K562 (cell line): ENCODE results near the gene CSF1. TPM values are rescaled to one million over a fixed set of nuclear protein-coding genes. Genes with fewer than 3 reads are reported as not detected.
A peak's percentile ranks its signal among the peaks of the same experiment; 100 is the strongest.

Experiments
- BCL6 ChIP-seq: fragments of 250-450 bp; sonication (Bioruptor Pico); IDR thresholded peaks from 2 replicates; pipeline ENCODE4 v1.4.0; 2020
- CBFA2T2 ChIP-seq: fragments of 450-650 bp; conservative IDR thresholded peaks from 2 replicates; pipeline ENCODE4 v1.6.1; 2017; ENCODE audit warnings: mild to moderate bottlenecking
- CBX5 ChIP-seq: IDR thresholded peaks from 2 replicates; pipeline ENCODE4 v1.6.1; 2014; ENCODE audit warnings: low read depth, borderline replicate concordance
- EHMT2 ChIP-seq: fragments of 450-650 bp; IDR thresholded peaks from 2 replicates; pipeline ENCODE4 v1.6.1; 2018; ENCODE audit warnings: antibody characterized with exemption
- ERF ChIP-seq: fragments of 450-650 bp; formaldehyde crosslinking; IDR thresholded peaks from 2 replicates; pipeline ENCODE4 v1.4.0; 2020; ENCODE audit warnings: mild to moderate bottlenecking, mixed read lengths
- HIVEP1 ChIP-seq: fragments of 250-450 bp; sonication (Bioruptor Pico); IDR thresholded peaks from 2 replicates; pipeline ENCODE4 v1.4.0; 2020; ENCODE audit warnings: mild to moderate bottlenecking
- KAT2B ChIP-seq: IDR thresholded peaks from one replicate; pipeline ENCODE4 v1.6.1; 2012; ENCODE audit warnings: low read depth, mild to moderate bottlenecking, control low read depth, inconsistent platforms, low read length, moderate library complexity
- NR3C1 ChIP-seq: sonication (generic); formaldehyde crosslinking; IDR thresholded peaks from 2 replicates; pipeline ENCODE4 v1.8.1; 2022; ENCODE audit warnings: missing genetic modification reagents
- POLR2AphosphoS5 ChIP-seq: IDR thresholded peaks from 2 replicates; pipeline ENCODE4 v1.6.1; 2011; ENCODE audit warnings: mild to moderate bottlenecking, low read depth, low read length, moderate library complexity; ENCODE audit not compliant: control insufficient read depth, insufficient read depth
- RBM17 ChIP-seq: fragments of 200-400 bp; formaldehyde crosslinking; IDR thresholded peaks from 2 replicates; pipeline ENCODE4 v1.6.1; 2017; ENCODE audit warnings: low read depth, mild to moderate bottlenecking, low read length, borderline replicate concordance
- RBM22 ChIP-seq: fragments of 200-400 bp; formaldehyde crosslinking; IDR thresholded peaks from 2 replicates; pipeline ENCODE4 v1.6.1; 2018; ENCODE audit warnings: low read length, low read depth; ENCODE audit not compliant: poor library complexity, severe bottlenecking
- TCFL5 ChIP-seq: fragments of 250-450 bp; sonication (Bioruptor Pico); conservative IDR thresholded peaks from 2 replicates; pipeline ENCODE4 v1.6.1; 2021; ENCODE audit warnings: mild to moderate bottlenecking, moderate library complexity, matching md5 sums
- XRCC5 ChIP-seq: fragments of 200-400 bp; formaldehyde crosslinking; IDR thresholded peaks from 2 replicates; pipeline ENCODE4 v1.6.1; 2017; ENCODE audit warnings: low read depth, mild to moderate bottlenecking, low read length
- ZNF174 ChIP-seq: fragments of 250-450 bp; sonication (Bioruptor Pico); IDR thresholded peaks from 2 replicates; pipeline ENCODE4 v1.4.0; 2020; ENCODE audit warnings: mild to moderate bottlenecking
- ZNF263 ChIP-seq: sonication (generic); formaldehyde crosslinking; IDR thresholded peaks from 2 replicates; pipeline ENCODE4 v1.8.0; 2022; ENCODE audit warnings: mild to moderate bottlenecking, missing genetic modification reagents, borderline replicate concordance
- ZNF551 ChIP-seq: fragments of 250-450 bp; sonication (Bioruptor Pico); IDR thresholded peaks from 2 replicates; pipeline ENCODE4 v1.5.0; 2021; ENCODE audit warnings: mild to moderate bottlenecking, moderate library complexity
- ZZZ3 ChIP-seq: fragments of 450-650 bp; IDR thresholded peaks from 2 replicates; pipeline ENCODE4 v1.6.1; 2016; ENCODE audit warnings: antibody characterized with exemption, mild to moderate bottlenecking, moderate library complexity
- polyA plus RNA-seq, 8 experiments: library from polyadenylated mRNA; depleted of rRNA in 4 of 8; stranded (reverse) in 5 of 8; unstranded in 3 of 8; fragments of >200 nt; fragmentation: Nextera tagmentation in 2 of 8; fragmentation: Illumina TruSeq in 1 of 8; extraction: Ambion mirVana in 2 of 8; extraction: Trizol in 1 of 8; gene quantifications; 2 replicates each; pipeline versions ENCODE4 v1.2.1 to v1.2.3, GENCODE V29; 2011 to 2014; ENCODE audit warnings: inconsistent platforms in 1 of 8, missing spikeins in 1 of 8
- total RNA-seq, 7 experiments: library from RNA; depleted of rRNA in 6 of 7; stranded (reverse); fragments of >200 nt in 6 of 7; fragmentation: Illumina TruSeq in 2 of 7; extraction: Trizol in 2 of 7; gene quantifications; 2 replicates each; pipeline versions ENCODE4 v1.2.1 to v1.2.3, GENCODE V29; 2011 to 2021; ENCODE audit warnings: low replicate concordance in 1 of 7
- TF ChIP-seq, protein P1 (sequence below): fragments of 150-350 bp; conservative IDR thresholded peaks from 2 replicates; pipeline ENCODE4 v1.6.1; 2014; ENCODE audit warnings: low read length
- TF ChIP-seq, protein P2 (sequence below): sonication (generic); formaldehyde crosslinking; IDR thresholded peaks from 2 replicates; pipeline ENCODE4 v1.8.0; 2022; ENCODE audit warnings: mild to moderate bottlenecking, missing genetic modification reagents
- TF ChIP-seq, protein P3 (sequence below): fragments of 250-450 bp; sonication (Bioruptor Pico); IDR thresholded peaks from 2 replicates; pipeline ENCODE4 v1.5.0; 2021; ENCODE audit warnings: mild to moderate bottlenecking, moderate library complexity

CSF1 gene
- total and polyA plus RNA-seq, 9 of the 15 experiments (the other 6 are each of a cell fraction or from before 2014, with no cell fraction given), result 0.18 to 11.8 (median 2.8) TPM

DNA sequence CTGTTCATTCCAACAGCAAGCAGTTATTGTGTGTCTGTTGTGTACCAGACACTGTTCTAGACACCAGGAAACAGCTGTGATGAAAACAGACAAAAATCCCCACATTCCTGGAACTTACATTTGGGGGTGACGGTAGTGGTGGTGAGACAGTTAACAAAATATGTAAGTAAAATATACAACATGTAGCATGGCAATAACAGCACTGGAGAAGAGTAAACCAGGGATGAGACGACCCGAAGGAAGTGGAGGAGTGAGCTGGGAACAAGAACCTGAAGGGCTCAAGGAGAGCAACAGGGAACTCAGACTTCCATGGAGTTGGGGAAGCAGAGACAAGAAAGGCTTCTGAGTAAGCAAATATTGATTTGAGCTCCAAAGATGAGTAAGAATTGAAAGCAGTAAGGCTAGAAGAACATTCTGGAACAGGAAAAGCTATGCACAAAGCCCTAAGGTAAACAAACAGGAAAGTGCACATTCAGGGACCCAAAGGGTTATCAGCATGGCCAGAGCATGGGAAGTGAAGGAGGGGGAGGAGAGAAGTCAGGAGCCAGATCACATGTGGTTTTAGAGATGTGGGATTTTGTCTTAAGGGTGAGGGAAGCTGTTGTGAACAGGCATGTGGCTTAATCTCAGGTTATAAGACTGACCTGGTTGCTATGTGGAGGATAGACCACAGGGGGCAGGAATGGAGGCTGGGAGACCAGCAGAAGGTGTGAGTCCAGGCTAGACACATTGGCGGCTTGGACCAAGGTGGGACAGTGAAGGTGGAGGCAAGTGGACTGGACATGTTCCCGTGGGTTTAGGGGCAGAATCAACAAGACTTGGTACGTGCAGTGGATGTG, 7.3 kb downstream of the CSF1 start (continued):
- TF ChIP-seq, protein P1, sequence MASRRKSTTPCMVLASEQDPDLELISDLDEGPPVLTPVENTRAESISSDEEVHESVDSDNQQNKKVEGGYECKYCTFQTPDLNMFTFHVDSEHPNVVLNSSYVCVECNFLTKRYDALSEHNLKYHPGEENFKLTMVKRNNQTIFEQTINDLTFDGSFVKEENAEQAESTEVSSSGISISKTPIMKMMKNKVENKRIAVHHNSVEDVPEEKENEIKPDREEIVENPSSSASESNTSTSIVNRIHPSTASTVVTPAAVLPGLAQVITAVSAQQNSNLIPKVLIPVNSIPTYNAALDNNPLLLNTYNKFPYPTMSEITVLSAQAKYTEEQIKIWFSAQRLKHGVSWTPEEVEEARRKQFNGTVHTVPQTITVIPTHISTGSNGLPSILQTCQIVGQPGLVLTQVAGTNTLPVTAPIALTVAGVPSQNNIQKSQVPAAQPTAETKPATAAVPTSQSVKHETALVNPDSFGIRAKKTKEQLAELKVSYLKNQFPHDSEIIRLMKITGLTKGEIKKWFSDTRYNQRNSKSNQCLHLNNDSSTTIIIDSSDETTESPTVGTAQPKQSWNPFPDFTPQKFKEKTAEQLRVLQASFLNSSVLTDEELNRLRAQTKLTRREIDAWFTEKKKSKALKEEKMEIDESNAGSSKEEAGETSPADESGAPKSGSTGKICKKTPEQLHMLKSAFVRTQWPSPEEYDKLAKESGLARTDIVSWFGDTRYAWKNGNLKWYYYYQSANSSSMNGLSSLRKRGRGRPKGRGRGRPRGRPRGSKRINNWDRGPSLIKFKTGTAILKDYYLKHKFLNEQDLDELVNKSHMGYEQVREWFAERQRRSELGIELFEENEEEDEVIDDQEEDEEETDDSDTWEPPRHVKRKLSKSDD, result no peak
- no peak for TF ChIP-seq NR3C1 (CRISPR knock-in tag)
- no peak for TF ChIP-seq XRCC5
- no peak for TF ChIP-seq ZNF174 (CRISPR knock-in tag)
- peak; percentile 33; the same call in 1 of the 2 replicates for TF ChIP-seq ZNF263 (CRISPR knock-in tag)
- peak; percentile 92 for TF ChIP-seq EHMT2
- TF ChIP-seq ERF (CRISPR knock-in tag), result no peak
- no peak for TF ChIP-seq KAT2B
- TF ChIP-seq HIVEP1, result no peak
- TF ChIP-seq RBM22, result no peak
- TF ChIP-seq RBM17, result no peak
- TF ChIP-seq ZNF551, result no peak
- peak; percentile 97 for TF ChIP-seq POLR2AphosphoS5
- TF ChIP-seq BCL6 (CRISPR knock-in tag), result no peak
- TF ChIP-seq, protein P2, sequence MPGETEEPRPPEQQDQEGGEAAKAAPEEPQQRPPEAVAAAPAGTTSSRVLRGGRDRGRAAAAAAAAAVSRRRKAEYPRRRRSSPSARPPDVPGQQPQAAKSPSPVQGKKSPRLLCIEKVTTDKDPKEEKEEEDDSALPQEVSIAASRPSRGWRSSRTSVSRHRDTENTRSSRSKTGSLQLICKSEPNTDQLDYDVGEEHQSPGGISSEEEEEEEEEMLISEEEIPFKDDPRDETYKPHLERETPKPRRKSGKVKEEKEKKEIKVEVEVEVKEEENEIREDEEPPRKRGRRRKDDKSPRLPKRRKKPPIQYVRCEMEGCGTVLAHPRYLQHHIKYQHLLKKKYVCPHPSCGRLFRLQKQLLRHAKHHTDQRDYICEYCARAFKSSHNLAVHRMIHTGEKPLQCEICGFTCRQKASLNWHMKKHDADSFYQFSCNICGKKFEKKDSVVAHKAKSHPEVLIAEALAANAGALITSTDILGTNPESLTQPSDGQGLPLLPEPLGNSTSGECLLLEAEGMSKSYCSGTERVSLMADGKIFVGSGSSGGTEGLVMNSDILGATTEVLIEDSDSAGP (CRISPR knock-in tag), result no peak
- TF ChIP-seq CBX5, result peak; percentile 85; the same call in 1 of the 2 replicates
- TF ChIP-seq CBFA2T2, result peak; percentile 98
- no peak; the same call in 1 of the 2 replicates for TF ChIP-seq TCFL5 (CRISPR knock-in tag)
- TF ChIP-seq, protein P3, sequence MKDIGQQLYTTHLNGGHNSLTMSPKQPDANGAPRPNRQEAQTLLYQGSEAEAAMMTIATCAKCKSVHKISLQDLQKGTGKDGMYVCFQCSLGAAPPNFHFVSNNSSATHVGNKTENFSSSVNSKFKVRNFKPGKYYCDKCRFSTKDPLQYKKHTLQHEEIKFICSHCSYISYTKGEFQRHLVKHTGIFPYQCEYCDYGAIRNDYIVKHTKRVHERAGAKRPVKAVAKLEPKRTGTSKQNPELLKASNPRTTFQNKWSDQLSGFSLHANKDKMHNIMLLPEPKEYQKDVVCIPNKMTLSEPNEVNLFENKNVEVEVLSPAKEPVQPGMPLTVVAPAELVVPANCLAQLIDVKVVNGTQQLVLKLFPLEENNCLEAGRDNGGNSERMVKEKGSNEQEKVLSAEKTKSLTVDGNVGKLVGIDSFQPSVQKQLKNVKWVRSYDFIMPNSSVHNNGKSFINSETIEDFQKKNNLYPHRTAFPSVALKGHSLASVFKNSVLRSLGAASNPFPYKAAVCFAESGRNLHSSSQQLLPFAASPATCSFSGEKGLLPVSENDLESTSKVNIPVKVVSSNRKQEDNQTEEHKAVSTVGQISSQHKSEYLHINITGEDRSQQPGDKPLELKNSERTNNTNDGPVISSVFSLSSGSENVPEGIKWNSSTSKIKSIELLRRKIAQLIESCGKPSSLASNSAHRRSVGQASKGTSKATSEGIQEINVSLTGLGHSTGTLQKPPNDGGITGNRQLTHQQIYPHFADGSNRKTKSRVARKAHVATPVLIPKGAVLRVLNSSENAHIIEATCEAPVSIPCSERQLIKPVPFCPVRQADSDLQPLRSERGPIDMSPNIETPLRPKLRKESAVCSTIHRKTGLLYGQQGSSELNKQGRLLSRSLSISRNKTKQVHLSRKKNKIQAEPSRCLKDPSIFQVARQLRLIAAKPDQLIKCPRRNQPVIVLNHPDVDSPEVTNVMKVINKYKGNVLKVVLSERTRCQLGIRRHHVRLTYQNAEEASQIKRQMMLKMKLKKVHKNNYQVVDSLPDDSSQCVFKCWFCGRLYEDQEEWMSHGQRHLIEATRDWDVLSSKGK (CRISPR knock-in tag), result no peak
- TF ChIP-seq ZZZ3, result no peak
